ENCODE measurements around the gene MARCKS.
A peak's percentile ranks its signal among the peaks of the same experiment; 100 is the strongest.

The MARCKS gene

DNA sequence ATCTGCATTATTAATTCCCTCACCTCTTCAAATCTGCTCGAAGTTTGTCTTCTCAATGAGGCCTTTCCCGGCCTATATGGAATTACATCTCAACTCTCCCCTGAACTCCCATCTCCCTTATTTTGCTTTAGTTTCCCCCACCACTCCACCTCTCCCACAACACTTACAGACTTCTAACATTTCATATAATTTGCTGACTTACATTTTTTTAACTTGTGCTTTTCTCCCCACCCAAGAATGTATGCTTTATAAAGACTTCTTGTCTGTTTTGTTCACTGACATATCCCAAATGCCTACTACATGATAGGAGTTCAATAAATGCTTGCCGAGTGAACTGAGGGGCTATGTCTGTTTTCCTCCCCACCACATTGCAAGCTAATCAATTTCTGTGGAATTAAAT lies 3.9 kb upstream of the MARCKS start:
- no peak for DNase-seq (ENCODE audit: low read depth)

DNA sequence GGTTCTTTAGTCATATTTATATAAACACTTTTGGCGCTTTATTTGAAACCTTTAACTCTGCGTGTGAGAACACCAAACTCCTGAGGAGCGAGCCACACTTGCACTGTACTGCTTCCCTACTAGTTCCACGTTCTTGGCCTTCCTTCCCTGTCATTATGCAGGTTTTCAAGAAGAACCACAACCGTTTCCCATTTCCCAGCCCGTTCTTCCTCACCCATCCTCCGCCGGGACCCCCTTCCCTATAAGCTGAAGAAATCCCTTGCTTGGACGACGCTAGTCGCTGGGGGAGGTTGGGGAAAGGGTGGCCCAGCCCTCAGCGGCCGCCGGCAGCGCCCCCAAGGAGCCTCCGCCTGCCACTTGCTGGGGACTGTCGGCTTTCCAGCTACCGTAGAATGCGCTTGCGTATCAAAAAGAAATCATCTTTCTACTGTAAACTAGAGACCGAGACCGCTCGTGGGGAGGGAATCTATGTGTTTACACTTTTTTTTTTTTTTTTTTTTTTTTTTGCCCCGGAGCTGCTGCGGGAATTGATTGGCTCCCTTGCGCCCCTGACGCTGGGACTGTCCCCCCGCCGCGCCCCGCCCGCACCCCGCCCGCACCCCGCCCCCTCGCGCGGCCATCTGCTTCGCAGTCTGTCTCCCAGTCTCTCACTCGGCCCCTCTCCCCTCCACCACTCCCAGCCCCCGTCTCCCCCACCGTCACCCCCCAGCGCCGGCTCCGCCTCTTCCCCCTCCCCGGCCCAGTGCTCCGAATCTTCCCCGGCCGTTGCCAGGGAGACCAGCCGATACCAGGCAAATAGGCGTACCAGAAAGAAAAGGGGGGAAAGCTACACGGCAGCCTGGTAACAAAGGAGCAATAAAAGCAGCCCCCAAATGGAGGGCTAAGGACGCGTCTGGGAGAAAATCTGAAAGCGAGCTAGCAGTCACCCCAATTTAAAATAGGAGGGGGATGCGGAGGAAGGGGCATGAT lies 2.3 kb upstream of the MARCKS start:
- peak; percentile 83 for DNase-seq (ENCODE audit: low read depth)

DNA sequence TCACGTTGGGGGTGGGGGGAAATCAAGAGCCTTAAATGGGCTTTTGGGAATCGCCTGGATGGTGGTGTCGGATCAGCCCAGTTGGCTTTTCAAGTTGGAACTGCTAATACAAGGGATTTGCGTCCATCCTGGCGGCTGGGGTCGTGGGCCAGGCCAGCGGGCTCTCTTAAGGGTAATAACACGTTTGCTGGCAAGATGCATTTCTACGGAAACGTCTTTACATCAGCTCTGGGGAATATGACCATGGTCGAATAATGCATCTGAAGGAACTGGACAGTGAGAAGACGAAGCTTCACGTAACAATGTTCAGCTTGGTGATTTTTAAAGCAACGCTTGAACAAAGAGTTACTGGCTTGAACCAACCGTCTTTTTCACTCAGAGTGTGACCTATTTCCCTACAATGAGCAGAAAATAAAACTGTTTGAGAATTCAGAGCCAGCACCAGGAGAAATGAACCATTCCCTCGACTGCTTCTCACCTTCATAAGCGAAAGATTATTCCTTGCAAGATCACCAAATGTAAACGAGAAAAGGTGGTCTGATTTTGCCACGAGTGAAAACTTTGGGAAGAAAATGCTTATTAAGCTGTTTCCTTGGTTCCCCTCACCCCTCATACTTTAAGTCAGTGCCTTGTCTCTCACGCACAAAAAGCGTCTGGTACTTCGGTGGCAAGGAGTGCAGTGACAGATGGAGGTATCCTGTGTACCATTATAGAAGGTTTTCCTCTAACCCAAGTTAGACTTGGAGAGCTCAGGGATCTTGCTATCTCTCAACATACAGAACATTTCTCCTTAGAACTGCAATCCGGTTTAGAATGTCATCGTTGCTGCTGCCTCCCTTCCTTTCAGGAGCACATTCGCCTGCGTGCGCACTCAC lies 1.4 kb upstream of the MARCKS start:
- no peak for DNase-seq (ENCODE audit: low read depth)

DNA sequence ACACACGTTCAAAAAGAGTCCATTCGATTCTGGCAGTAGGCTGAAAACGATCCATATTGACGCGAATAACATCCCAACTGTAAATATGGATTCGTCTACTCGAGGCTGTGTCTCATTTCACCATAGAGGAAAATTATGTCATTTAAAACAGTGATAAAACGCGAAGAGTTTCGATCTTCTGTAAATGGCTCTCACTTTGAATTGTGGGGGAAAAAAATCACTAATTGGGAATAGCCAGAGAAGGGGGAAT lies 845 bp upstream of the MARCKS start:
- DNase-seq (ENCODE audit: low read depth), result no peak

DNA sequence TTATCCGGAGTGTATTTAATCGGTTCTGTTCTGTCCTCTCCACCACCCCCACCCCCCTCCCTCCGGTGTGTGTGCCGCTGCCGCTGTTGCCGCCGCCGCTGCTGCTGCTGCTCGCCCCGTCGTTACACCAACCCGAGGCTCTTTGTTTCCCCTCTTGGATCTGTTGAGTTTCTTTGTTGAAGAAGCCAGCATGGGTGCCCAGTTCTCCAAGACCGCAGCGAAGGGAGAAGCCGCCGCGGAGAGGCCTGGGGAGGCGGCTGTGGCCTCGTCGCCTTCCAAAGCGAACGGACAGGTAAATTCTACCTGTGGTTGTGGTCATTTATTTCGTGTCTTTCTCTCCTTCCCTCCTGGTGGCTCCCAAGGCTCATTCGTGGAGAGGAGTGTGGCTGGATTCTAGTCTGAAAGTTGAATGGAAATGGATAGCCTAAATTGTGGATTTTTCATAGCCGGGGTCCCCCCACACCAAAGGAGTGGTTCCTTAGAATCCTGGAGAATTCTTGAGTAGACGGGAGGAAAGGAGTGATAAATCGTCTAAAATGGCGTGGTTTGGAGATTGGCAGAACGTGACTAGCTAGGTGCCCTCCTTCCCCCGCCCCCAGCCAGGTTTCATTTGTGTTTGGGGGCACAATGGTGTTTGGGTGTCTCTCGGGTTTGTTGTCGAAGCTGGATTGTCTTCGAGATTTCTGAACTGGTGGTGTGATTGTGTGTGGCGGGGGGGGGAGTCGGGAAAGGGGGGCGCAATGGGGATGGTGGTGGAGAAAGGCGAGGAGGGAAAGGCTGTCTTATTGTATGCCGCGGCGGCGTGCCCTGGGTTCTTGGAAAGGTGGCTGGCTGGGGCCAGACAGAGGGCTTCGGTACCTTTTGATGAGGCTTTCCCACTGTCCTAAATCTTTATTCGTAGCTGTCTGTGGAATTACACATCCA lies 673 bp downstream of the MARCKS start:
- no peak for DNase-seq (ENCODE audit: low read depth)

DNA sequence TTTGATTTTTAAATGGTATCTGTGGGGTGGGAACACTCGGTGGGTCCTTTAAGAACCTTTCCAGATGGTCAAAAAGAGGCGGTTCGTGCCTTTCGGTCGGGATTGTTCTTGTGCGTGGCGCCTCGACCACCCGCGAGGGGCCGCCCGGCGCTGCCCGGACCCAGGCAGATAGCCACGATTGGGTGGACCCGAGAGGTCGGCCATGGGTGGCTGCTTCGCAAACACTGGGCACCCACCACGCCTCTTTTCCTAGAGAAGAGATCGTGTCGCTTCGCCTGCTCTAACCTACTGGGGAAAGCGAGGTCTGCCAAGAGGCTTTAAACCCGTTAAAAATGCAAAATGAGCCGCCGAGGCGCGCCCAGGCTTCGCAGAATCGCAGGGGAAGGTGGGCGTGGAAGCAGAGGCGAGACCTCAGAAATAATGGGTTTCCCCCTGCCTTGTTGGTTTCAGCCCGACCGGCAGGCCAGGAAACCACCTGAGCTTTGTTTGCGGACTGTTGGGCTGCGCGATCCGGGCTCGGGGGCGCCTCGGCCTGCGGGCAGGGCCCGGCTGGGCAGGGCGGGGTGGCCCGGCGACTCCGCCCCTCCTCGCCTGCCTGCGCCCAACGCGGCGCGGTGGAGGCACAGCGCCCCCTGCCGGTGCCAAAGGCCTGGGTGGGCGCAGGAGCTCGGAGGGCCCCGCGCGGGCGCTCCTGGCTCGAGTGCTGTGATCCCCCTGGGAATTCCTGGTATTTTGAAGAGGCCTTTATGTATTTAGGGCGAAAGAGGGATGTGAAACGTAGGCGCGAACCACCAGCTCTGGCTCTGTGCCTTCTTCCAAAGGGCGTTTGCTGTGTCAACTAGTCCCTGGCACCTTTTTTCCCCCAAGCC lies 1.6 kb downstream of the MARCKS start:
- DNase-seq (ENCODE audit: low read depth), result peak; percentile 82

DNA sequence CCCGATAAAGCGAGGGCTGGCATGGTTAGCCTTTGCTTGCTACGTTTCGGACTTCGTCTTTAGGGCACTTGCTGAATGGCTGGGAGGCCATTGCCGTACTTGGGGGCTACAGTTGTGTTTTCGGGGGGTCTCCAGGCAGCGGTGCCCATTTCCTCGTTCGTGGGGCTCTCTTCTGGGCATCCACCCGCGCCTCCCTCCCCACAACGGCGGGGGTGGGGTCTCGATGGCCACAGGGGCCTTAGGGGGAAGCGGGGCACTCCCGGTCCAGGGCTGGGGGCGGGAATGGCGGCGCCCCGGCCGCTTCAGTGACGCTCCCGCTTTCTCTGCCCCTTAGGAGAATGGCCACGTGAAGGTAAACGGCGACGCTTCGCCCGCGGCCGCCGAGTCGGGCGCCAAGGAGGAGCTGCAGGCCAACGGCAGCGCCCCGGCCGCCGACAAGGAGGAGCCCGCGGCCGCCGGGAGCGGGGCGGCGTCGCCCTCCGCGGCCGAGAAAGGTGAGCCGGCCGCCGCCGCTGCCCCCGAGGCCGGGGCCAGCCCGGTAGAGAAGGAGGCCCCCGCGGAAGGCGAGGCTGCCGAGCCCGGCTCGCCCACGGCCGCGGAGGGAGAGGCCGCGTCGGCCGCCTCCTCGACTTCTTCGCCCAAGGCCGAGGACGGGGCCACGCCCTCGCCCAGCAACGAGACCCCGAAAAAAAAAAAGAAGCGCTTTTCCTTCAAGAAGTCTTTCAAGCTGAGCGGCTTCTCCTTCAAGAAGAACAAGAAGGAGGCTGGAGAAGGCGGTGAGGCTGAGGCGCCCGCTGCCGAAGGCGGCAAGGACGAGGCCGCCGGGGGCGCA lies 2.4 kb downstream of the MARCKS start:
- no peak for DNase-seq (ENCODE audit: low read depth)

DNA sequence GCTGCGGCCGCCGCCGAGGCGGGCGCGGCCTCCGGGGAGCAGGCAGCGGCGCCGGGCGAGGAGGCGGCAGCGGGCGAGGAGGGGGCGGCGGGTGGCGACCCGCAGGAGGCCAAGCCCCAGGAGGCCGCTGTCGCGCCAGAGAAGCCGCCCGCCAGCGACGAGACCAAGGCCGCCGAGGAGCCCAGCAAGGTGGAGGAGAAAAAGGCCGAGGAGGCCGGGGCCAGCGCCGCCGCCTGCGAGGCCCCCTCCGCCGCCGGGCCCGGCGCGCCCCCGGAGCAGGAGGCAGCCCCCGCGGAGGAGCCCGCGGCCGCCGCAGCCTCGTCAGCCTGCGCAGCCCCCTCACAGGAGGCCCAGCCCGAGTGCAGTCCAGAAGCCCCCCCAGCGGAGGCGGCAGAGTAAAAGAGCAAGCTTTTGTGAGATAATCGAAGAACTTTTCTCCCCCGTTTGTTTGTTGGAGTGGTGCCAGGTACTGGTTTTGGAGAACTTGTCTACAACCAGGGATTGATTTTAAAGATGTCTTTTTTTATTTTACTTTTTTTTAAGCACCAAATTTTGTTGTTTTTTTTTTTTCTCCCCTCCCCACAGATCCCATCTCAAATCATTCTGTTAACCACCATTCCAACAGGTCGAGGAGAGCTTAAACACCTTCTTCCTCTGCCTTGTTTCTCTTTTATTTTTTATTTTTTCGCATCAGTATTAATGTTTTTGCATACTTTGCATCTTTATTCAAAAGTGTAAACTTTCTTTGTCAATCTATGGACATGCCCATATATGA lies 3.2 kb downstream of the MARCKS start:
- no peak for DNase-seq (ENCODE audit: low read depth)

DNA sequence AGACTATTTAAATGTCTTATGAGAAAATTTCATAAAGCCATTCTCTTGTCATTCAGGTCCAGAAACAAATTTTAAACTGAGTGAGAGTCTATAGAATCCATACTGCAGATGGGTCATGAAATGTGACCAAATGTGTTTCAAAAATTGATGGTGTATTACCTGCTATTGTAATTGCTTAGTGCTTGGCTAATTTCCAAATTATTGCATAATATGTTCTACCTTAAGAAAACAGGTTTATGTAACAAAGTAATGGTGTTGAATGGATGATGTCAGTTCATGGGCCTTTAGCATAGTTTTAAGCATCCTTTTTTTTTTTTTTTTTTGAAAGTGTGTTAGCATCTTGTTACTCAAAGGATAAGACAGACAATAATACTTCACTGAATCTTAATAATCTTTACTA lies 5.0 kb downstream of the MARCKS start:
- DNase-seq (ENCODE audit: low read depth), result no peak

DNA sequence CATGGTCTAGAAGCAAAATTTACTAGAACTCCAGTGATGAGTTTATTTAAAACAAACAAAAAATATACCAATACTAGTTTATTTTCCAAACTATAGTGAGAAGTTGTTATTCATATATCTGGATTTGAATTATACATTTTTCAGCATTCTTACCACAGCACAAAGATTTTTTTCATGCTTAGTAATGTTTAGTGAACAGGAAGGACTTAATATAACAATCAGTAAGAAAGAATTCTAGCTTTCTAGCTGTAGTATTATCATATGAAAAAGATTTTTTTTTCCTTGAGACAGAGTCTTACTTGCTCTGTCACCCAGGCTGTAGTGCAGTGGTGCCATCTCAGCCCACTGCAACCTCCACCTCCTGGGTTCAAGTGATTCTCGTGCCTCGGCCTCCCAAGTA lies 13.8 kb downstream of the MARCKS start:
- DNase-seq (ENCODE audit: low read depth), result no peak

DNA sequence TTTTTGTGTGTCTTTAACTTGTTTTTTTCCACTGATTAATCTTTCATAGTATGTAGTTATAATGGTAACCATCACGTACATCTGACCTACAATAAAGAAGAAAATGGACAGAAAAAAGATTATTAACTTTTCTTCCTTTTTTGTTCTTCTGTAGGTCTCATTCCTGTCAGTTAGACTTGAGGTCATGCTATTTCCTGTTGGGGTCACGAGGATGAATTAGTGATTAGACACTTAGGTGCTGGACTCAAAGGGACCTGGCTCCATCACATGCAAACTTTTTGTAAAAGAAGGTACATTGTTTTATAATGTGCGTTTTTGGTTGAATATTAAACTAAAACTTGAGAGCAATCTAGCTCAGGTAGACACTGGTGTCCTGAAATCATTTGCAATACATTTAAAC lies 14.8 kb downstream of the MARCKS start:
- DNase-seq (ENCODE audit: low read depth), result no peak

DNA sequence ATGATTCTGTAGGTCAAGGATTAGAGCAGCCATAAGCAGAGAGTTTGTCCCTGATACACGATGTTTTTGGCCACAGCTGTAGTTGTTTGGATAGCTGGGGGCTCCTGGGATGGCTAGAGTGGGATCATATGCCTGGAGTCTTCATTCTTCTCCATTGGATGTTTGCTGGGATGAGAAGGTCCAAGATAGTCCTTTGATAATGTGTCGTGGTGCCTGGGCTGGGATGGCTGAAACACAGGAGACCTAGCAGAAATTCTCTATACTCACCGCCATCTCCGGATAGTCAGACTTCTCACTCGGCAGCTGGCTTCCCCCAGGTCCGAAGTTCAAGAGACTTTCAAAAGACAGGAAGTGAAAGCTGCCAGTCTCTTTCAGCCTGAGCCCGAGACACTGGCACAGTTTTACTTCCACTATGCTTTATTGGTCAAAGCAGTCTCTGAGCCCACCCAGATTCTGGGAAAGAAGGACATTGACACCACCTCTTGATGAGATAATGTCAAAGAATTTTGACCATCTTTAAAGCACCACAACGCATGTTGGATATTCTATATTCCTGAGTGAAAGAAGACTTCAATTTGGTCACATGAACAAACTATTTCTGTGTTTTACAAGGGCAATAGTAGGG lies 16.0 kb downstream of the MARCKS start:
- no peak for DNase-seq (ENCODE audit: low read depth)

DNA sequence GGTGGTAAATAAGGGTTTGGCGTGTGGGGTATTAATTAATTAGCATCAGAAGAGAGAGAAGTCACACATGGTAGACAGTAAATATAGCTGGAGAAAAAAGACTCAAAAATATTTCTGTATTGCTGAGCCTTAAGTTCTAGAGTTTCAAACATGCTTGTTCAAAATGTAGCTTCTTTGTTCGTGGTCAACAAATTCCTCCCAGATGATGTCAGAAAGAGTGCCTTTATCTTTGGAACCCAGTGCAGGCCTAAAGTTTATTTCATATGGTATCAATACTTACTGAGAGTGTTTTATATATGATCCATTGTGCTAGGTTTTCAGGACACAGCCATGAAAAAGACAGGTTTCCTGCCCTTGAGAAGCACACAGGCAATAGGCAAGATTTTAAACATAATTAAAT lies 18.3 kb downstream of the MARCKS start:
- no peak for DNase-seq (ENCODE audit: low read depth)

DNA sequence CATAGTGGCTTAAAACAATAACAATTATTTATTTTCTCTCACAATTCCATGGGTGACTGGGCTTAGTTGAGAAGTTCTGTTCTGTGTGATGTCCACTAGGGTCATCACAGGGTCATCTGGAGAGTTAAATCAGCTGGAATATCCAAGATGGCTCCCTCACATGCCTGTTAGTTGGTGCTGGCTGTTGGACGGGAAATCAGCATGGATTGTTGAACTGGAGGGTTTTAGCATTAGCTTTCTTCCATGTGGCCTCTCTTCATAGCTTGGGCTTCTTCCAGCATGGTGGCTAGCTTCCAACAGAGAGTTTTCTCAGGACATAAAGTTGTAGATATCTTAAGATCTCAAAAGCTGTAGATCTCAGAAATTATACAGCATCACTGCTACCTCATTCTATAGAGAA lies 19.6 kb downstream of the MARCKS start:
- no peak for DNase-seq (ENCODE audit: low read depth)

DNA sequence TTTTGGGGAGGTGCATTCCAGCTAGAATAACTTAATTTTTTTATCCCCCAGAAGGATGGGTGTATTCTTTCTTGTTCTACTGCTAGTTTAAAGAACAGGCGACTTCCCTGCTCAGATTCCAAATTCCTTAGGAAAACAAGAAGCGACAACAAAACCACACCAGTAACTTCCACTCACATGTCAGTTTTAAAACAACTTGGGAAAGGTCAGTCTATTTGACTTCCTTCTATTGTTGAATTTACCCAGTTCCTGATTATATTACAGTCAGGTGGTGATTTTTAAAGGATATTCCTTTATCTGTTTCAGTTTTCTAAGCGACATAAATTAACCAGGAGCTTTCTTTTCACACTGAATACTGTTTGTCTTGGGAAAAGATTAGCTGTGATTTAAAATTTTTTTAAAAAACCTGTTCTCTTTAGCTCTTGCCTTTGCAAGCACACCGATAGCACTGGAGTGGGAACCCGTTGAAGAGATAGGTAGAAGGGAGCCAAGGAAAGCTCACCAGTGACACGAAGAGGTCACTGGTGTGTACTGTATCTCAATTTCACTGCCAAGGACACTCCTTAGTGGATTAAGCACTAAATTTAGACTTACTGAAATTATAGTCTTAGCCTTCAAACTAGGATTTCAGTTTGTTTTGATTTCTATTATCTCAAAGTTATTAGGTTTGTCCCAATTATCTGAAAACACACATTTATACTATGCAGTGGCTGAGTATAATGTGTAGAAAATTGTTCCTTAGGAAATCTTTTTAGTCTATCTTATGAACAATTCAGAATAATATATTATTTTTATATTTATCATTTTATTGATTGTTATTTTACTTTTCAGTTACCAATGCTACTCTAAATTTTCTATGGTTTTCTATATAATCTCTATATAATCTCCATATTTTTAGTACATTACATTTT lies 22.3 kb downstream of the MARCKS start:
- DNase-seq (ENCODE audit: low read depth), result peak; percentile 69

DNA sequence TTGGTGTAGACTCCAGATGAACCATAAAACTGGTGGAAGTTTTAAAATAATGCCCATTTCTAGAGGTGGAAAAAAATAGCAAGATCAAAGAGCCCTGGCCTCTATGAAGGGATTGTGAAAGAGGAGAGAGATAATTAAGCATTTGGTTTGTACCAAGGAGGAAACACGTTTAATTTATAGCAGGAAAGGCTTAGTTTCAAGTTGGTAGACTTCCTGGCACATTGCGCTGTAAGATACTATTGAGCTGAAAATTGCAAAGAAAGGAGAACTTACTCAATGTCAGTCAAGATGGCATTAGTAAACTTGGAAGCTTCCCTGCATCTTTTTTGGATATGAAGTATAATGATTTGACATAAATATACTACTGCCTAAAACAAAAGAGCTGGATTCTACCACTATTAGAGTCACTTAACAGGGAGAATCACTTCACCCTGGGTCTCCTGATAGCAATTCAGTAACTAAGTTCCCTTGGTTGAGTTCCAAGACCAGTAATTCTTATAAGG lies 24.4 kb downstream of the MARCKS start:
- no peak for DNase-seq (ENCODE audit: low read depth)

DNA sequence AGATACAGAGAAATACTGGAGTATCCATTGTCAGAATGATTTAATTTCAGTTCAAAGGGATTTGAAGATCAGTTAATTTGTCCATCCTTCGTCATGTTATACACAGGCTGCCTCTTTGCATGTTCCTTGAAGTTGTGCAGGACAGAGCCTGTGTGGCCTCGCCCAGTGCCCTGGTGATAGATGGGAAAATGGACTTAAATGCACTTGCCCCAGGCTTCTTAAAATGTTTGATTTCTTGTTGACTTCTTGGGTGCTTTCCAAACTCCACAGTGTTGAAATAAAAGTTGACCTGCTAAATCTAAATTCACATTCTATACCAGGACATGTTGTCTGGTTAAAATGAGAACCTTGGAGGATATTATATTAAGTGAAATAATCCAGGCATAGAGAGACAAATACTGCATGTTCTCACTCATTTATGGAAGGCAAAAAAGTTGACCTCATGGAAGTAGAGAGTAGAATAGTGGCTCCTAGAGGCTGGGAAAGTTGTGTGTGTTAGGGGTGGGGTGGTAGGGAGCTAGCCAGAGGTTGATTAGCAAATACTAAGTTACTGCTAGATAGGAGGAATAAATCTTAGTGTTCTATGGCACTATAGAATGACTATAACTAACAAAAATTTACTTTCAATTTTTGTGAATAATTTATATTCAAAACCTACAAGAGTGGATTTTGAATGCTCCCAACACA lies 25.3 kb downstream of the MARCKS start:
- DNase-seq (ENCODE audit: low read depth), result no peak
